ENCODE data around the gene MUC5B.

Gene MUC5B

DNA sequence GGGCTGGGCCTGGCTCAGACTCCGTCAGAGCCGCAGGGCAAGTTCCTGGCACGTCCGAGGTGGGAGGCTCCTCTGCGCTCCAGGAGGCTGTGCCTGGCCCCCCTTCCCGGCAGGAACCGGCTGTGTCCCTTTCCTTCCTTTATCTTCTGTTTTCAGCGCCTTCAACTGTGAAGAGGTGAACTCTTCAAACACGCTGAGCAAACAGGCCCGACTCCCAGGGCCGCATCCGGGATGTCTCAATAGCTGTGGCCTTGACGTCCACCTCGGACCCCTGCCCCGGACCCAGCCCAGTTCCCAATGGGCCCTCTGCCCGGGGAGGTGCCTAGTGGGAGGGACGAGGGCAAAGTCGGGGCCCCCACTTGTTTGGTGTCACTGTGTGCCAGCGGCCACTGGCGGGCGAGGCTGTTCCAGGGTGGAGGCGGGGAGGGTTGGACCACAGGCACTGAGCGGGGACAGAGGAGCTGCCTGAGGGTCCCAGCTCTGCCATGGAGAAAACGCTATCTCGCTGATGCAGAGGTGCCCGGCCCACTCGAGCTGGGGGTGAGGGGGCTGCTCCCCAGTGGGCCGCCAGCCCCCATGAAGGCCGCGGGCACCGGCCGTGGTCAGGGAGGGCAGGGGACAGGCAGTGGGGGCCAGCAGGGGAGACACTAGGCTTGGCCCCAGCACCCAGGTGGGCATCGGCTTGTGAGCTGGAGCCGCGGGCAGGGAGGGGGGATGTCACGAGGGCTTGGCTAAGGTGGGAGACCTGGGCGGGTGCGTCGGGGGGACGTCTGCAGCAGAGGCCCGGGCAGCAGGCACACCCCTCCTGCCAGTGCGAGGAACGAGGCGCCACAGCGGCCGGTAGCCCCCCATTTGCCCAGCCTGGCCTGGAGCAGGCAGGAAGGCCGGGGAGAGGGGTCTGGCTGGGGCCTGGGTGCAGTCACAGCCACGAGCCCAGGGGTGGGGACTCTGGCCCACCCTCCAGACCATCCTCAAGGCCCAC is 2.7 kb upstream of the MUC5B start:
- DNase-seq (ENCODE audit: low spot score) = no peak

DNA sequence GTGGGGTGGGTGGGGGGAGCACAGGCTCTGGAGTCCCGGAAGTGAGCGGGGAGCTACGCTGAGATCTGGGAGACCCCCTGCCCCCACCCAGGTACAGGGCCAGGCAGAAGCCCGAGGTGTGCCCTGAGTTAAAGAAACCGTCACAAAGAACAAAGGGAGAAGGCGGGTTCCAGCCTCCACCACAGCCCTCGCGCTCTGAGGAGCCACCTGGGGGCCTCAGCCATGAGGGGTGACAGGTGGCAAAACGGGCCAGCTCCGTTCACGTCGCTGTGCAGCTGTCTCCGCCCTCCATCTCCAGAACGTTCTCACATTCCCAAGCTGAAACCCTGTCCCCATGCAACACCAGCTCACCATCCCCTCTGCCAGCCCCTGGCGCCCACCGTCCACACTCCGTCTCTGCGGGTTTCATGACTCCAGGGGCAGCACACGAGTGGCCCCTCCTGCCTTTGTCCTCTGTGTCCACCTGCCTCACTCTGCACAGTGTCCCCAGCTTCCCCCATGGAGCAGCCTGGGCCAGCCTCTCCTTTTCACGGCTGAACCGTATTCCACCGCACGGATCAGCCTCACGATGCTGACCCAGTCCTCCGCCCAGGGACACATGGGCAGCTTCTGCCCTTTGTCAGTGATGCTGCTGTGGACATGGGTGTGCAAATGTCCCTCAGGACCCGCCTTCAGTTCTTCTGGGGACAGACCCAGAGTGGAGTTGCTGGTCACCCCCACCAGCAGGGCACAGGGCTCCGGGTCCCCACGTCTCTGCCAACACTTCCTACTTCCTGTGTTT is 1.7 kb upstream of the MUC5B start:
- DNase-seq (ENCODE audit: low spot score) = no peak

DNA sequence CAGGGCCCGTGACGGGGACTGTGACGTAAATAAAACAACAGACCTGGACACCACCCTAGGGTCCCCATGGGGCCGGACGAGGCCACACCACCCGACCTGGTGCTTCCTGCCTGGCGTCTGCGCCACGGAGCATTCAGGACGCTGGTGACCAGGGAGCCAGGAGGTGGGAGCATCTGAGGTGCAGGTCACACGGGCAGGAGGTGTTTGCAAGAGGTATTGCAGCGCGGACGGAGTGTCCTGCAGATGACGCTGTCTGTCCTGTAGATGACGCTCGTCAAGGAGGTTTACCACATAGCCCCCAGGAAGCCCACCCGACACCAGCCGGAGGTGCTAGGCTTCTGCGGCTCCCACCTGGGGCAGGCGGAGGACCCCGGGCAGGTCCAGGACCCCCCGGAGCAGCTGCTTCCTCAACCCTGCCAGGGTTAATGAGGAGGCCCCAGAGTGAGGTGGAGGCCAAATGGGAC is 986 bp upstream of the MUC5B start:
- no peak for DNase-seq (ENCODE audit: low spot score)

DNA sequence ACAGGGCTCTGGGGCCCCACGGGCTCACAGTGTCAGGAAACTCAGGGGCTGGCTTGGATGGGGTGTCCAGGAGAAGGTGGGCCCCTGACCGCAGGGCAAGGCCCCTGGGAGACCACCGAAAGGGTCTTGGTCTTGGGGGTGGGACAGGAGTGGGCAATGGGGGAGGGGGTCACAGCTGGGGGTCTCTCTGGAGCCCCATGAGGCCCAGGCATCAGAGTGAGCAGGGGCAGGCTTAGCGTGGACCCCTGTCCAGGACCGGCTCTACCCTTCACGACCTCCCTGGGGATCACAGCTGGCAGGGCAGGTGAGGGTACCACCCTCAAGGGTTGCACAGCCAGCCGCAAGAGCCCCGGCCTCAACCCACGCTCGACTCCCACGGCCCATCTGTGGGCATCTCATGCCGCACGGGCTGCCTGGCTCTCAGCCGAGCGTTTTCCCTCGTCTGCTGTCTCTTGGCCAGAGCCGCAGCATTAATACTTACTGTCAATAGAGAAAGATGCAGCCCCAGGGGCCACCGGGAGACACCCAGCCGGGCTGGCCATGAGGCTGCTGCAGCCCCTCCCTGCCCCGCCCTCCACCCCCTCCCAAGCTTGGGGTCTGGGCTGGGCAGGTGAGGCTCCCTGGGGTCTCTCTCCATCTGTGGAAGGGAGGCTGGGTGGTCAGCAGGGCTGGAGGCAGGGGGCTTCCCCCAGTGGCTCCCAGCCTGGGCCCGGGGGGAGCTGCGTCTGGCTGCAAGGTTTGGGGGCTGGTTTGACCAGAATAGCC is 662 bp downstream of the MUC5B start:
- DNase-seq (ENCODE audit: low spot score) = no peak

DNA sequence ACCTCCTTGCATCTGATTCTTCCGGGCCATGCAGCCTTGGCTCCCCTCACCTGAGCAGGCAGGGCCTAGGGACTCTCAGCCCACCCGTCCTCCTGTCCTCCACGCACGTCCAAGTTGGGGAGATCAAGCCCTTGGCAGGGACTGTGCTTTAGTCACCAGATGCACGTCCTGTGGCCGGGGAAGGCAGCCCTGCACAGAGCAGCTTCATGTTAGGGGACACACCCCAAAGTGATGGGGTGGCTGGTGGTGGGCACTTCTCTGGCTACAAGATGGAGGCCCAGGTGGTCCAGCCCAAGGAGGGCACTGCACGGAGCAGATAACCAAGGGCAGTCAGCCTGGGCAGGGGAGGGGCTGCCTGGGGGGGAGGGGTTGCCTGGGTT is 1.2 kb downstream of the MUC5B start:
- DNase-seq (ENCODE audit: low spot score) = no peak

DNA sequence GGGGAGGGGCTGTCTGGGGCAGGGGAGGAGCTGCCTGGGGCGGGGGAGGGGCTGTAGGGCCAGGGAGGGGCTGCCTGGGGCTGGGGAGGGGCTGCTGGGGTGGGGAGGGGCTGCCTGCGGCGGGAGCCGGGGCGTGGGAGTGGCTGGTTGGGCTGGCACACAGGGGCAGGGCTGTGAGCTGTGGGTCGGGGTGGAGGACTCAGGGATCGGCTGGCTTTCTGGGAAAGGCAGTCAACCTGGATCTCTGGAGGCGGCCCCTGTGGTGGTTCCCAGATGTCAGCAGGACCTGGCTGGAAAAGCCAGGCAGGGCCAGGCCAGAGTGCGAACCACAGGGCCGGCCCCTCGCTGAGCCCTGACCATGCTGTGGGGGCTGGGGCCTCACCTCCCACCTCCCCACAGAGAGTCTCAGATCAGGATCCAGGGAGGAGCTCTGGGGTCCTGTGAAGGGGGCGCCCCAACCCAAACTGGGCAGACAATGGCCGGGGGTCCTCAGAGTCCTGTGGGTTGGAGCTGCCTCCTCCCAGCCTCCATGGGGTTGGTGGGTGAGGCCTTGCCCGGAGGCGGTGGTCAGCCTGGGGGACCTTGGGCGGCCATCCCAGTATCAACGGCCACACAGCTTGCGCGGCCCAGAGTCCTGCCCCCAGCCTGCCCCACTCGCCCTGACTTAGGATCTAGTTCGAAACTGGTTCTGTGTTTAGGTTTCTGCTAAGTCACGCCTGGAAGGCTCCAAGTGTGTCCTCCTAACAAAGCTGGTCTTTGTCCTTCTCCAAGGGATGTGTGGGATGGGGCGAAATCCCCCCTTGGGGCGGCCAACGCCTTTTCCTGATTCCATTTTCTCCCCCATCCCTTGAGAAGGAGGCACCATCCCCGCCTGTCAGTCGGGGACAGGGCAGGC is 1.9 kb downstream of the MUC5B start:
- DNase-seq (ENCODE audit: low spot score) = no peak

DNA sequence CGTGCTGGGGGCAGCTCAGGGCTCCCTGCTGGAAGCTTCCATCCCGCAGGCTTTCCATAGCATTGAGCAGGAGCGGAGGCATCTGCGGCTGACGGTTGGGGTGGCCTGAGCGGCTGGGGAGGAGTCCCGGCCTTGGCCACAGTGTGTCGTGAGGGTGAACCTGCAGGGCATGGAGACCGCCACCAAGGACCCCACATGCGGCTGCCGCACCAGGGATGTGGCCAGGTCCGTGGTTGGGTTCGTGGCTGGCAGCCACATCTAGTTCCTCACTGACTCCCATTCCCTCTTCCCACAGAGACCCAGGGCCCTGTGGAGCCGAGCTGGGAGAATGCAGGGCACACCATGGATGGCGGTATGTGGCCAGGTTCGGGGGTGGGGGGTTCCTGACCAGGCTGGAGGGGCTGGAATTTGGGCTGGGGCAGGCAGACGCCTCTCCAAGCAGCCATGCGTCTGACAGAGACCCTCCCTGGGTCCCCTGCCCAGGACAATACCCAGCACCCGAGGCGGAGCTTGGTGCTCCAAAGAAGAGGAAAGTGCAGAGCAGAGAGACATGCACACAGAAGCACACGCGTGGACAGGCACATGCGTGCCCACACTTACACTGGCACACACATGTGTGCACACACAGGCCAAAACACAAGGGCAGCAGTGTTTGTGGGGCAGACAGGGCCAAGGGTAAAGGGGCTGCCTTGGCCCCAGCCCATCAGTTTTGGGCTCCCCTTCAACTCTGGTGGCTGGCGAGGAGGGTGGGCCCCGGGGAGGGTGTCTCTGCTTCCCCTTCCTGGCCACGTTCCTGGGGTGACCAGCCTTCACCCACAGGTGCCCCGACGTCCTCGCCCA is 2.7 kb downstream of the MUC5B start:
- DNase-seq (ENCODE audit: low spot score) = no peak

DNA sequence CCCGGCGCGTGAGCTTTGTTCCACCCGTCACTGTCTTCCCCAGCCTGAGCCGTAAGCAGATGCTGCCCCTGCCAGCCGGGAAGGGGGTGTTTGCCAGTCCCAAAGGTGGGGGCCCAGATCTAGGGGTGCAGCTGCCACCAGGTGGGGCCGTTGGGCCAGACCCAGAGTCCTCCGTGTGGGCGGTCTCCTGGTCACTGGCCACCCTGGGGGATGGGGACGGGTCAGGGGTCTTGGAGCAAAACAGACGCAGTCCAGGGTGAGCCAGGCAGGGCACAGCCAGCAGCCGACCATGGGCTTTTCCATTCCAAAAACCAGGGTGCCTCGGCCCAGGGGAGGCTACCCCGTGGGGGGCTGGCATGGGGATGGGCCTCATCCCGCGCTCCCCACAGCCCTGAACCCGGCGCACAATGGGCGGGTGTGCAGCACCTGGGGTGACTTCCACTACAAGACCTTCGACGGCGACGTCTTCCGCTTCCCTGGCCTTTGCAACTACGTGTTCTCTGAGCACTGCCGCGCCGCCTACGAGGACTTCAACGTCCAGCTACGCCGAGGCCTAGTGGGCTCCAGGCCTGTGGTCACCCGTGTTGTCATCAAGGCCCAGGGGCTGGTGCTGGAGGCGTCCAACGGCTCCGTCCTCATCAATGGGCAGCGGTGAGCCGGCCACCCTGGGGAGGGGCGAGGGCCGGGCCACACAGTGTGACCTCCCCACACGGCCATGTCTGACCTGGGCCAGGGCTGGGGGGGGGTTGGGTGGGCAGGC is 3.5 kb downstream of the MUC5B start:
- no peak for DNase-seq (ENCODE audit: low spot score)

DNA sequence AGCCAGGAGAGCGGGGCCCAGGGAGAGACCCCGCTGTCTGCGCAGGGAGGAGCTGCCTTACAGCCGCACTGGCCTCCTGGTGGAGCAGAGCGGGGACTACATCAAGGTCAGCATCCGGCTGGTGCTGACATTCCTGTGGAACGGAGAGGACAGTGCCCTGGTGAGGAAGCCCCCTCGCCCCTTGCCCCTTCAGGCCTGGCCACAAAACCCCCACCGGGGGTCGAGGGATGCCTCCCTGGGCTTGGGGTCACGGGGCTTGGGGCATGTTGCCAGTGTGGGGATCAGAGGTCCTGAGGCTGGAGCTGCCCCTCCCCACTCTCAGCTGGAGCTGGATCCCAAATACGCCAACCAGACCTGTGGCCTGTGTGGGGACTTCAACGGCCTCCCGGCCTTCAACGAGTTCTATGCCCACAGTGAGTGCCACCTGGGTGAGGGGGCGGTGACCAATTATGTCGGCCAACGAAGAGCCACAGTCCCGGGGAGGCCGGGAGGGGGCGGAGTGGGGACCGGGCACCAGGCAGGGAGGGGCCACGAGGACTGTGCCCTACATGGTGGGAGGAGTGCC is 4.2 kb downstream of the MUC5B start:
- no peak for DNase-seq (ENCODE audit: low spot score)

DNA sequence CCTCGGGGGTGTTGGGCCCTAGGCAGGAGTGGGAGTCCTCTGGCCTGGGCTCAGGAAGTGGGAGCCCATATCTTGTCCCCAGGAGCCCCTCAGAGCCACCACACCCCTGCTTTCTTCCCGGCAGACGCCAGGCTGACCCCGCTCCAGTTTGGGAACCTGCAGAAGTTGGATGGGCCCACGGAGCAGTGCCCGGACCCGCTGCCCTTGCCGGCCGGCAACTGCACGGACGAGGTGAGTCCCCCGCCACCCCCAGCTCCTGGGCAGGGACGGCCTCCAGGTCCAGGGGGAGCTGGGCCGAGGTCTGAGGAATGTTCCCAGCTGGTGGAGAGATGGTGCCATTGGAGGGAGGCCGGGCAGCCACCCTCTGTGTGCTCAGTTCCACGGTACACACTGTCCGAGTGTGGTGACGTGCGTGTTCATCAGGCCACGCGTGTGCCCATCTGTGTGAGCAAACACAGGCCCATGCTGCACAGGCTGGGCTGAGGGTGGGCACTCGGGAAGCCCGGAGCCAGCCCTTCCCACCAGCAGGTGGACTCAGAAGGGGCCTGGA is 4.8 kb downstream of the MUC5B start:
- DNase-seq (ENCODE audit: low spot score) = no peak

DNA sequence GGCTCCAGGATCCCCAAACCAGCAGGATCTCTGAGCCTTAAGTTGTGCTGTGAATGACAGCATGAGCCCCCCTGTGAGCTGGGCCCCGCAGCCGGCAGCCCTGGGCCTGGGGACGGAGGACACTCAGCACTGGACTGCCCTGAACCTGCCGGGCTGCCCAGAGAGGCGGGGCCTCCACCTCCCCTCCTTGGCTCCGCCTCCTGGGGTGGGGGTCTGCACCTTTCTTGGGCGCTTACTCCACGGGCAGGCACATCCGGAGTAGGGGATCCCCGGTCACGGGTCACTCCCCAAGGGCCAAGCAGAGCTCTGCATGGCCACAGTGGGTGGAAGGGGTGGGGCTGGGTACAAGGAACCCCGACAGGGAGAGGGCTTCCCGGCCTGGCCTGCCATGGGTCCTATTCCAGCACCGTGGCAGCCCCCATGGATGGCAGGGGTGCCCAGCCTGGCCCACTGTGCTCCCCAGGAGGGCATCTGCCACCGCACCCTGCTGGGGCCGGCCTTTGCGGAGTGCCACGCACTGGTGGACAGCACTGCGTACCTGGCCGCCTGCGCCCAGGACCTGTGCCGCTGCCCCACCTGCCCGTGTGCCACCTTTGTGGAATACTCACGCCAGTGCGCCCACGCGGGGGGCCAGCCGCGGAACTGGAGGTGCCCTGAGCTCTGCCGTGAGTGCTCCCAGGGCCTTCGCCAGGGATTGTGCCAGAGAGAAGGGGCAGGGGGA is 5.4 kb downstream of the MUC5B start:
- no peak for DNase-seq (ENCODE audit: low spot score)

DNA sequence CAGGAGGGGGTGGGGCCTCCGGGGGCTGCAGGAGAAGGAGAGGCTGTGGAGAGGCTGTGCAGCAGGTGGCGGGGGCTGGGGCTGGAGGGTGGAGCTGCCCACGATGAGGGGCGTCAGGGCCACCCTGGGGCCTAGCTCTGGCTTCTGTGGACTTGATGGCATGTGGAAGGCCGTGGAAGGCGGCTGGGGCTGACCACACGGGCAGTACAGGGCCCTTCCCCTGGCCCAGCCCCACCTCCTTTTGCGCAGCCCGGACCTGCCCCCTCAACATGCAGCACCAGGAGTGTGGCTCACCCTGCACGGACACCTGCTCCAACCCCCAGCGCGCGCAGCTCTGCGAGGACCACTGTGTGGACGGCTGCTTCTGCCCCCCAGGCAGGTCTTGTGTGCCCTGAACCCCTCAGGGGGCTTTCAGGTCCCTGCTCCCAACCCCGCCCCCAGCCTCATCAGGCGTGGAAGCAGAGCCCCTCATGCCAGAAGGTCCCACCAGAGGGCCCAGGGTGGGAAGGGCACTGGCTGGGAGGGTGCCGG is 6.1 kb downstream of the MUC5B start:
- DNase-seq (ENCODE audit: low spot score) = no peak

DNA sequence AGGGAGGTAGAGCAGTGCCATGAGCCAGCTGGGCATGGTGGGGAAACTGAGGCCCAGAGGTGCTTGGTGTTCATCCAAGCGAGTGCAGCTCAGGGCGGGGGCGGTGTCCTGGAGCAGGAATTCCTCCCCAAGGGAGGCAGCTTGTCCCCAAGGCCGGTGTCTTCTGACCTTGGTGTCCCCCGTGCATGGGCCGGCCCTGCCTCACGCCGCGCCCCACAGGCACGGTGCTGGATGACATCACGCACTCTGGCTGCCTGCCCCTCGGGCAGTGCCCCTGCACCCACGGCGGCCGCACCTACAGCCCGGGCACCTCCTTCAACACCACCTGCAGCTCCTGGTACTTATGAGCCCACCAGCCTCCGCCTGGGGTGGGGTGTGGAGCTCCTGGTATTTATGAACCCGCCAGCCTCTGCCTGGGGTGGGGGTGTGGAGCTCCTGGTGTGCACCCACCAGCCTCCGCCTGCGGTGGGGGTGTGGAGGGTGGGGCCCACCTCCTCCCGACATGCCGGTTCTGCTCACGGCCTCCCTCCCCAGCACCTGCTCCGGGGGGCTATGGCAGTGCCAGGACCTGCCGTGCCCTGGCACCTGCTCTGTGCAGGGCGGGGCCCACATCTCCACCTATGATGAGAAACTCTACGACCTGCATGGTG is 6.7 kb downstream of the MUC5B start:
- DNase-seq (ENCODE audit: low spot score) = no peak

DNA sequence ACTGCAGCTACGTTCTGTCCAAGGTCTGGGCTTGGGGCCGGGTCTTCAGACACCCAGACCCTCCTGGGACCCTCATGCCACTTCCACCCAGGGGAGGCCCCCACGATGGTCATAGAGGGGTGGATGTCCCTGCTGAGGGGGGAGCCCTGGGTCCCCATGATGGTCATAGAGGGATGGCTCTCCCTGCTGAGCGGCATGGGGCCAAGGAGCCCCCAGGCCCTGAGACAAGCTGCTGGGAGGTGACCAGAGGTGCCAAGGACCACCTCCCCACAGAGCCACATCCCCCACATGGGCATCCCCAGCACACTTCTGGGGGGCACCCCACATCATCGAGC is 7.2 kb downstream of the MUC5B start:
- DNase-seq (ENCODE audit: low spot score) = no peak

DNA sequence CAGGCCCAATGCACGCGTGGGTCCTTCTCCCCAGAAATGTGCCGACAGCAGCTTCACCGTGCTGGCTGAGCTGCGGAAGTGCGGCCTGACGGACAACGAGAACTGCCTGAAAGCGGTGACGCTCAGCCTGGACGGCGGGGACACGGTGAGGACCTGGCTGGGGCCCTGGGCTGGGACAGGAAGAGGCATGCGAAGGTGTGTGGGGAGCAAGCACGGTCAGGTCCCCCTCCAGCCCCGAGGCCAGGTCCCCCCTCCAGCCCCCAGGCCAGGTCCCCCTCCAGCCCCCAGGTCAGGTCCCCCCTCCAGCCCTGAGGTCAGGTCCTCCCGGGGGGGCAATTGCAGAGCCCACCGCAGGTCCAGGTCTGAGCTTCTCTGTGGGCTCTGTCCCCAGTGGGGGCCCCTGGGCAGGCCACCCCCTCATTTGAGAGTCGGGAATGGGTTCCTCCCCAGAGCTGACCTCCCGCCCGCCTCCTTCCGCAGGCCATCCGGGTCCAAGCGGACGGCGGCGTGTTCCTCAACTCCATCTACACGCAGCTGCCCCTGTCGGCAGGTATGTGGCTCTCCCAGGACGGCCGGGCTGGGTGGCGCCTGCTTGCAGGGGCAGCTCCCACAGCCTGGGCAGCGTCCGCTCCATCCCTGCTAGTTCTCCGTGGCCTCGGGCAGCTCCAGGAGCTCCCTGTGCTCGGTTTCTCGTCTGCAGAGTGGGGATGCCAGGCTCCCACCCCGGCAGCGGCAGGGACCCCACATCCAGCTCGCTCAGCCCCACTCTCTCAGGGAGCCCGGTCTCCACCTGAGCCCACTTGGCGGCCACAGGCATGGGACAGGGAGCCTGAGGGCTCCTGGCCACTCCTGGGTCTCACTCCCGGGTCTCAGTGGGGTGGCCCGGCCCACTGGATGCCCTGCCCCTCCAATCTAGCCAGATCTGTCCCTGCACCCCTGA is 7.9 kb downstream of the MUC5B start:
- DNase-seq (ENCODE audit: low spot score) = no peak

DNA sequence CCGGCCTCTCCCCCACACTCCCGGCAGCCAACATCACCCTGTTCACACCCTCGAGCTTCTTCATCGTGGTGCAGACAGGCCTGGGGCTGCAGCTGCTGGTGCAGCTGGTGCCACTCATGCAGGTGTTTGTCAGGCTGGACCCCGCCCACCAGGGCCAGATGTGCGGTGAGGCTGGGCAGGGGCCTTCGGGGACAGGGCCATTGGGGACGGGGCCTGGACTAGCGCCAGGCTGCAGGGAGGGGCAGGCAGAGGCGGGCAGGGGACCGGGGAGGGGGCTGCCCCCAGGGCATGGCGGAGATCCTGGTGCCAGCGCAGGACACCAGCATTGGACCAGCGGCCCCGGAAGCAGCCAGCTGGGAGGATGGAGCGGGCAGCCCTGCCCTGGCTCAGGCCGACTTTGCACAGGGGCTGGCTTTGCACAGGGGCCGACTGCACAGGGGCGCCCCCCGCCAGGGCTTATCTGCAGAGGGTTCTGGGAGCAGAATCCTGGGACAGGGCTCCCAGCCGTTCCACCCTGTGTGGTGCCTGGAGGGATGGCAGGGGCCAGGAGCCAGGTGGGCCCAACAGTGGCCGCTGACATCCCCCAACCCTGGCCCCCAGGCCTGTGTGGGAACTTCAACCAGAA is 8.6 kb downstream of the MUC5B start:
- no peak for DNase-seq (ENCODE audit: low spot score)
